SK-N-MC (cell line): Measurements from ENCODE around the gene KLHL33.

Source experiments
- EZH2 ChIP-seq: fragments of 200-600 bp; sonication (generic); IDR thresholded peaks from one replicate; pipeline ENCODE4 v1.6.1; 2017; ENCODE audit warnings: antibody characterized with exemption
- POLR2AphosphoS5 ChIP-seq: IDR thresholded peaks from 2 replicates; pipeline ENCODE4 v1.6.1; 2012; ENCODE audit warnings: mild to moderate bottlenecking, low read depth, low read length, borderline replicate concordance

DNA sequence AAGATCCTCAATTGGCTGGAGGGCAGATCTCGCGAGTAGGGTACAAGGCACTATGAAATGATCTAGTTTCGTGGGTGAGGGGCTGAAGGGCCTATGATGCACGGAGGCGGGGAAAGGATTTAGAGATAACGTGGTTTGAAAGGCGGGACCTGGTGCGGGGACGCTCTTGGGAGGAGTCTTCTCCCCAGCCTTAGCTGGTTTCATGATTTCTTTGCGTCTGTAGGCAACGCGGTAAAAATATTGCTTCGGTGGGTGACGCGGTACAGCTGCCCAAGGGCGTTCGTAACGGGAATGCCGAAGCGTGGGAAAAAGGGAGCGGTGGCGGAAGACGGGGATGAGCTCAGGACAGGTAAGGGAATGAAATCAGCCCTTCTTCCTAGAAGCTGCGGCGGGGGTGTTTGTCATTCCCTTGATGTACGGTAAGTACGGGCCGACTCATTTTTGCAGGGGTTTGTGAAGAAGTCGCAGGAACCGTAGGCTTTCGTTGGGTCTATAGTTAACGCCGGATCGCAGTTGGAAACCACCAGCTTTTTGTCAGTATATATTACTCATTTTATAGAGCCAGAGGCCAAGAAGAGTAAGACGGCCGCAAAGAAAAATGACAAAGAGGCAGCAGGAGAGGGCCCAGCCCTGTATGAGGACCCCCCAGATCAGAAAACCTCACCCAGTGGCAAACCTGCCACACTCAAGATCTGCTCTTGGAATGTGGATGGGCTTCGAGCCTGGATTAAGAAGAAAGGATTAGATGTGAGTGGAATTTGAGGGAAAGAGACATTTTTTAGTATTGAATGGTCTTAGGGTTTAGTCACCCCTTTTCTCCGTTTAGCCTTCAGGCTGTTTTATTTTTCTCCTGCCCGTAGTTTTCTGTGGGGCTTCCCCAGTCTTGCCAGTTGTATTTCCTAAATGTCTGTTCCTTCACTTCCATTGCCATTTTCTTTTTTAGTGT lies 19.7 kb upstream of the KLHL33 start:
- TF ChIP-seq EZH2, result no peak
- TF ChIP-seq POLR2AphosphoS5, result no peak; the same call in 1 of the 2 replicates
